Fibroblast of lung (primary cell): ENCODE results near the gene TPI1. TPM values are rescaled to one million over a fixed set of nuclear protein-coding genes. Genes with fewer than 3 reads are reported as not detected.

ENCODE experiments used
- DNase-seq, 2 donors: peaks; one replicate each; pipeline versions ENCODE4 v3.0.0 to v3.0.0-alpha.2; 2010; ENCODE audit warnings: low read depth in 2 of 2
- H2AFZ ChIP-seq: 2 replicates; pipeline ENCODE4 v1.5.1; 2012; ENCODE audit warnings: low read length, control low read depth, inconsistent platforms
- H3K27ac ChIP-seq: 2 replicates; pipeline ENCODE4 v1.5.1; 2011; ENCODE audit warnings: low read length, control low read depth; ENCODE audit not compliant: insufficient read depth
- H3K27me3 ChIP-seq: 2 replicates; pipeline ENCODE4 v1.5.1; 2011; ENCODE audit warnings: mild to moderate bottlenecking, low read length; ENCODE audit not compliant: control insufficient read depth, insufficient read depth
- H3K36me3 ChIP-seq: 2 replicates; pipeline ENCODE4 v1.5.1; 2011; ENCODE audit warnings: low read length; ENCODE audit not compliant: control insufficient read depth, insufficient read depth
- H3K4me1 ChIP-seq: 2 replicates; pipeline ENCODE4 v1.5.1; 2011; ENCODE audit warnings: low read length; ENCODE audit not compliant: control insufficient read depth, insufficient read depth; ENCODE audit errors: extremely low read depth
- H3K4me2 ChIP-seq: 2 replicates; pipeline ENCODE4 v1.5.1; 2011; ENCODE audit warnings: low read length, control low read depth; ENCODE audit not compliant: insufficient read depth; ENCODE audit errors: extremely low read depth
- H3K4me3 ChIP-seq, 4 experiments: fragments of 200-600 bp in 1 of 4; sonication (generic) in 1 of 4; replicated peaks in 1 of 4; 2 replicates each; pipeline ENCODE4 v1.5.1; 2011 to 2016; ENCODE audit warnings: low read length in 4 of 4, low read depth in 3 of 4, mild to moderate bottlenecking in 3 of 4, control low read depth in 2 of 4, inconsistent platforms in 1 of 4, mixed read lengths in 1 of 4; ENCODE audit not compliant: insufficient read depth in 1 of 4; ENCODE audit errors: control extremely low read depth in 1 of 4
- H3K79me2 ChIP-seq: 2 replicates; pipeline ENCODE4 v1.5.1; 2012; ENCODE audit warnings: mild to moderate bottlenecking, low read length, inconsistent platforms; ENCODE audit not compliant: control insufficient read depth, insufficient read depth
- H3K9ac ChIP-seq: 2 replicates; pipeline ENCODE4 v1.5.1; 2011; ENCODE audit warnings: mild to moderate bottlenecking, low read length, control low read depth; ENCODE audit not compliant: insufficient read depth
- H3K9me3 ChIP-seq: 2 replicates; pipeline ENCODE4 v1.5.1; 2012; ENCODE audit warnings: low read depth, low read length; ENCODE audit not compliant: control insufficient read depth, insufficient read depth
- H4K20me1 ChIP-seq: 2 replicates; pipeline ENCODE4 v1.5.1; 2011; ENCODE audit warnings: low read length; ENCODE audit not compliant: control insufficient read depth, insufficient read depth; ENCODE audit errors: extremely low read depth
- CTCF ChIP-seq, 2 donors: IDR thresholded peaks in 1 of 2; conservative IDR thresholded peaks in 1 of 2; 1 replicate in 1 of 2; 2 replicates in 1 of 2; pipeline ENCODE4 v1.5.1; 2011 to 2012; ENCODE audit warnings: low read length in 2 of 2, control low read depth in 1 of 2, inconsistent platforms in 1 of 2, low read depth in 1 of 2, mild to moderate bottlenecking in 1 of 2
- EZH2 ChIP-seq: IDR thresholded peaks from 2 replicates; pipeline ENCODE4 v1.5.1; 2012; ENCODE audit warnings: low read length, control low read depth, mild to moderate bottlenecking; ENCODE audit errors: missing control alignments
- polyA plus RNA-seq, 2 donors: library from polyadenylated mRNA; depleted of rRNA in 1 of 2; stranded (reverse) in 1 of 2; unstranded in 1 of 2; fragments of >200 nt; gene quantifications; 2 replicates each; pipeline ENCODE4 v1.2.1, GENCODE V29; 2011 to 2012; ENCODE audit warnings: missing spikeins in 1 of 2
- total RNA-seq: library from RNA; depleted of rRNA; stranded (reverse); fragments of >200 nt; gene quantifications from 2 replicates; pipeline ENCODE4 v1.2.1, GENCODE V29; 2014

TPI1 gene
- total and polyA plus RNA-seq, 2 donors (not counting 1 experiment from before 2014, with no cell fraction given): 934 to 1,654 TPM

GRCh38 chr12:6894321-6894720 lies 27.0 kb downstream of the TPI1 start:
- H3K4me3 ChIP-seq: no peak overlapping the region
- TF ChIP-seq CTCF (conservative IDR thresholded peaks at IDR 0.05 in 1 of 2, IDR thresholded peaks at IDR 0.05 in 1 of 2; ENCODE audit: low read depth in 1 of 2, low read length in 2 of 2): no peak
- TF ChIP-seq EZH2: no peak
- no peaks in the 10 kb centered on the region for H3K9me3 ChIP-seq
- H3K27ac ChIP-seq: no peak overlapping the region
- no peaks in the 10 kb centered on the region for H4K20me1 ChIP-seq
- H3K79me2 ChIP-seq: no peaks in the 10 kb centered on the region
- no peaks in the 10 kb centered on the region for H3K27me3 ChIP-seq
- H3K4me1 ChIP-seq: no peaks in the 10 kb centered on the region
- H3K4me2 ChIP-seq: no peak overlapping the region
- no peak for DNase-seq
- no peak overlapping the region for H3K9ac ChIP-seq
- no peaks in the 10 kb centered on the region for H3K36me3 ChIP-seq
- H2AFZ ChIP-seq: no peak overlapping the region

GRCh38 chr12:6896846-6897435 lies 29.6 kb downstream of the TPI1 start:
- peak in 1 of 2 donors; percentile 19 for DNase-seq
- TF ChIP-seq EZH2: no peak
- TF ChIP-seq CTCF (conservative IDR thresholded peaks at IDR 0.05 in 1 of 2, IDR thresholded peaks at IDR 0.05 in 1 of 2; ENCODE audit: low read depth in 1 of 2, low read length in 2 of 2): no peak

GRCh38 chr12:6899427-6899826 lies 32.1 kb downstream of the TPI1 start:
- TF ChIP-seq EZH2: no peak
- TF ChIP-seq CTCF (conservative IDR thresholded peaks at IDR 0.05 in 1 of 2, IDR thresholded peaks at IDR 0.05 in 1 of 2; ENCODE audit: low read depth in 1 of 2, low read length in 2 of 2): no peak
- Histone ChIP-seq H2AFZ (no peak overlapping the region), H3K36me3 (no peaks in the 10 kb centered on the region), H3K4me3 (no peak overlapping the region), H3K27ac (no peak overlapping the region), H3K27me3 (no peaks in the 10 kb centered on the region), H3K9me3 (no peaks in the 10 kb centered on the region), H3K4me2 (no peak overlapping the region), H3K9ac (no peak overlapping the region), H3K79me2 (no peaks in the 10 kb centered on the region), H4K20me1 (no peaks in the 10 kb centered on the region), H3K4me1 (no peaks in the 10 kb centered on the region)
- no peak for DNase-seq

More at GRCh38 chr12:6896846-6897435, 29.6 kb downstream of the TPI1 start:
- Histone ChIP-seq H3K4me3 (no peak overlapping the region), H3K9me3 (no peaks in the 10 kb centered on the region), H3K79me2 (no peaks in the 10 kb centered on the region), H3K9ac (no peak overlapping the region), H3K4me1 (no peaks in the 10 kb centered on the region), H2AFZ (no peak overlapping the region), H3K27ac (no peak overlapping the region), H3K36me3 (no peaks in the 10 kb centered on the region), H4K20me1 (no peaks in the 10 kb centered on the region), H3K27me3 (no peaks in the 10 kb centered on the region), H3K4me2 (no peak overlapping the region)
